NCI-H446 (cell line): ENCODE results near the gene ATRNL1.

Experiments
- DNase-seq, 2 experiments: peaks; one replicate each; lab custom pipeline; 2025; lab: John Stamatoyannopoulos, UW

ATRNL1 gene

GRCh38 chr10:115093286-115093775 is at the start of gene ATRNL1:
Gene ATRNL1 (plus strand): TSS chr10:115093365. CDS start chr10:115093751, 386 bp downstream.
- no peak for DNase-seq

- DNase-seq: no peak
These were observed 49.4 kb upstream of the ATRNL1 start for GRCh38 chr10:115043719-115044118.

GRCh38 chr10:115044891-115045290 is 48.3 kb upstream of the ATRNL1 start:
- no peak for DNase-seq

- DNase-seq: no peak
These were observed 47.7 kb upstream of the ATRNL1 start for GRCh38 chr10:115045499-115045898.

- no peak for DNase-seq
These were observed 46.4 kb upstream of the ATRNL1 start for GRCh38 chr10:115046686-115047236.

- DNase-seq: no peak
These were observed 45.5 kb upstream of the ATRNL1 start for GRCh38 chr10:115047705-115048104.

GRCh38 chr10:115049318-115049717 is 43.8 kb upstream of the ATRNL1 start:
- no peak for DNase-seq

- no peak for DNase-seq
These were observed 43.2 kb upstream of the ATRNL1 start for GRCh38 chr10:115049960-115050359.

GRCh38 chr10:115050375-115051010 is 42.7 kb upstream of the ATRNL1 start:
- DNase-seq: no peak

- no peak for DNase-seq
These were observed 41.9 kb upstream of the ATRNL1 start for GRCh38 chr10:115051216-115051615.

GRCh38 chr10:115052226-115052625 is 40.9 kb upstream of the ATRNL1 start:
- no peak for DNase-seq

GRCh38 chr10:115052728-115053127 is 40.4 kb upstream of the ATRNL1 start:
- DNase-seq: no peak

GRCh38 chr10:115056186-115056585 is 37.0 kb upstream of the ATRNL1 start:
- DNase-seq: no peak

- no peak for DNase-seq
These were observed 33.8 kb upstream of the ATRNL1 start for GRCh38 chr10:115059301-115059898.

GRCh38 chr10:115063701-115064658 is 29.2 kb upstream of the ATRNL1 start:
- DNase-seq: no peak

GRCh38 chr10:115065801-115066200 is 27.4 kb upstream of the ATRNL1 start:
- no peak for DNase-seq

- DNase-seq: no peak
These were observed 26.6 kb upstream of the ATRNL1 start for GRCh38 chr10:115066528-115066927.

GRCh38 chr10:115073796-115074195 is 19.4 kb upstream of the ATRNL1 start:
- DNase-seq: no peak

- DNase-seq: no peak
These were observed 10.7 kb upstream of the ATRNL1 start for GRCh38 chr10:115082506-115082905.

- DNase-seq: no peak
These were observed 8.8 kb upstream of the ATRNL1 start for GRCh38 chr10:115084277-115084850.

- DNase-seq: no peak
These were observed 2.0 kb upstream of the ATRNL1 start for GRCh38 chr10:115091161-115091560.

- DNase-seq: no peak
These were observed 959 bp upstream of the ATRNL1 start for GRCh38 chr10:115092258-115092554.
